NCI-H2081 treated with DMSO at 0.1 percent for 48 hours (cell line): ENCODE results near the gene TLX2.

ENCODE experiments used
- DNase-seq: peaks from one replicate; lab custom pipeline; 2025; lab: John Stamatoyannopoulos, UW

TLX2 gene

DNA sequence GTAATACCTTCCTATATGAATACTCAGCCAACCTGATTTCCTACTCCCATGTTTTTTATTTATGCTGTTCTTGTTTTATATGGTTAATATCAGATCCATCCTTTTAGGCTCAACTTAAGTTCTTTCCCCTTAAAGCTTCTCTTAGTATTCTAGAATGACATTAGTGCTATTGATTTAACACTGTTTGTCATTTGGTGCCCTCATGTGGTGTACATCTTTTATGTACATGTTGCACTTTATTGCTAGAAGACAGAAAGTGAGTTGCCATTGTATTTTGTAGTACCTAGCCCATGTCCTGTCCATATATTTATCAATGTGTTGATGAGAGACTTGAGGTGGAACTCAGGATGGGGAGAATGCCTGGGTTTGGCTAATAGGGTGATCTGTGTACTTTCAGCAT is 18.0 kb downstream of the TLX2 start:
- no peak for DNase-seq

DNA sequence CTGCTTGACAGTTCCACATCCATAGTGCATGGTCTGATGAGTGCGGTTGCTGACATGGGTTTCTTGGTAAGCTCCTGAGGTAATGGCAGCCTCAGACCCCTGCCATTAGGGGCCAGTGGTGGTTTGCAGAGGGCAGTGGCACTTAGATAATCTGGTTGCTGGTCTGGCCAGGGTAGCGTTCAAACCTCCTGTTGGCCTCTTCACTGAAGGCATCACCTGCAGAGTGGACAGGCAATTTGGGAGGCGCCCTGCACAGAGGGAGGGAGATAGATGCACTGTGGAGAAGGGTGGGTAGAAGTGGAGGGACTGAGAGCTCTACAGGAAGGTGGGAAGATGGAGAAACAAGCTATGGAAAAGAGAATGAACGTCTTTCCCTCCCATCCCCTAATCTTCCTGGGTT is 19.2 kb downstream of the TLX2 start:
- no peak for DNase-seq

DNA sequence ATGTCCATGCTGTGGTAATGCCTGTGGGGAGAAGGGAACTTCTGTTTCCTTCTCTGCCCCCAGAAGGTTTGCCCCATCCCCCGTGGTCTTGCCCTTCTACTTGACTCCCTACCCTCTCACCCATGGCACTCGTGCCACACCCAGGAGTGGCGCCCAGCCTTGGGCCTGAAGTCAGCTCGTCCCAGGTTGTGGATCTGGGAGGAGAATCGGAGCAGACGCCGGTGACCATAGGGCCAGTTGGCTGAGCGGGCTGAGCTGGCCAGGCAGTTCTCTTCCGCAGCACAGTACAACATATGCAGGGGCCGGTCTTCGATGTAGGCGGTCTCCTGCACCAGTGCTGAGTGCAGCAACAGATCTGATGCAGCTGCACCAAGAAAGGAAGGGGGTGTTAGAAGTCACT is 20.2 kb downstream of the TLX2 start:
- no peak for DNase-seq

DNA sequence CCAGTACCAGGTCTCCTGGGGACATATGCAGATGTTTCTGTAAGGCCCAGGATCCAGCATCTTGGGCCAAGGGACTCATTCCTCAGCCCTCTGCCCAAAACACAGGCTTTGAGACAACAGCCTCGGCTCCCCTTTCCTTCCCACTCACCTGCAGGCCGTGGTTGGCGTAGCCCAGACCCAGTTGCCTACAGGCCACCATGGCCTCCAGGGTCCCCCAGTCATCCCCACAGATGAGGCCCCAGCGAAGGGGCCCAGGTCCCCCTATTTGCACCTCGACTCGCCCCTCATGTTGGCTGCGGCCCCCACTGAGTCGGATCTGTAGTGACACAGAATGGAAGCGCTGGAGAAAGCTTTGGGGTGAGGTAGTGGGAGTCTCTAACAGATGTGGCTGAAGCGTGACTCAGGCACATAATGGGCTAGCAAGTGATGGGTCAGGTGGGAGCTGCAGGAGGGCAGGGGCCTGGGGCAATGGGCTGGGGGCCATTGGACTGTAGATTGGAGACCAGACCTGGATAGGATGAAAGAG is 21.3 kb downstream of the TLX2 start:
- no peak for DNase-seq

DNA sequence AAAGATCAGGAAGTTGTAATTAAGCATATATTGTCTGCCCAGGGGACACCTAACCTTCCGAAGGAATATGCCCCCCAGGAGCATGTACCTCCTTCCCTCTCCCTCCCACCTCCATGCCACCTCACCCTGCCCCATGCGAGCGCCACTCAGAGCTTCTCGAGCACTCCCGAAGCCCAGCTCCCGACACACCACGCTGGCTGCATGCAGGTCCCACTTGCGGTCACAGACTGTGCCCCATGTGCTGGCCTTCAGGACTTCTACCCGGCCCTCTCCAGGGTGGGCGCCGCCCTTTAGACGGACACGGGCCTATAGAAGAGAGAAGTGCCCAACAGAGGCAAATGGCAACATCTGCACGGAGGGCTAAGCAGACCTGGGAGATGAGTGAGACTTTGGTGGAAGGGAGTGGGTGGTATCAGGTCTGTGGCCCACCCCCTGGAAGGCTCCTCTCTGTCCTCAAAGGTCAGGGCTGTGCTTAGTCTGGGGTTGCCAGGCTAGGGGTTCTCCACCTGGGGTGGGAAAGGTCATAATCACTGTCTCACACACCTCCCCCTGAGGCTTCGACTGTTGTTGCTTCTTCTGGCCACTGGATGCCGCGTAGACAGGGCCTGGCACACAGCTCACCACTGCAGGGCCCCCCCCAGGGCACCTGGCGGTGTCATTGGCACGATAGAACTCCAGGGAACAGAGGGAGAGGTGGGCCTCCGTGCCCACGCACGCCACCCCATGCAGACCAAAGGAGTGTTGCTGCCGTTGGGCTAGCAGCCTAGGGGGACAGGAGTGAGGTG is 22.1 kb downstream of the TLX2 start:
- DNase-seq = no peak

DNA sequence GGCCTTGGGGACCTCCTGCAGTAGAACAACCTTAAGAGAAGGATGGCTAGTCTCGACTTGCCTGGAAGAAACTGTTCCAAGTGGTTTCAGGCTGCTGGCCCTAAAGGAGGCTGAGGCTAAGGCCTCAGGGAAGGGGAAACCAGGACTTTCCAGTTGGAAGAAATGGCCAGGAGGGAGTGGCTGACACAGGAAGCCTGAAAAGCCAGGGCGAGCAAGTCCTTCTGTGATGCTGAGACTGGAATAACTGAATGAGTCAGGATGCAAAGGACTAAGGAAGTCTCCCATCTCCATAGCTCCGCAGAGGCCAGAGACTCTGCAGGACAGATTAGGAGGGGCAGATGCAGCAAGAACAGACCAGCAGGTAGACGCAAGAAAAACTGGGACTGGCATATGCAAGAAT is 22.9 kb downstream of the TLX2 start:
- DNase-seq = no peak

DNA sequence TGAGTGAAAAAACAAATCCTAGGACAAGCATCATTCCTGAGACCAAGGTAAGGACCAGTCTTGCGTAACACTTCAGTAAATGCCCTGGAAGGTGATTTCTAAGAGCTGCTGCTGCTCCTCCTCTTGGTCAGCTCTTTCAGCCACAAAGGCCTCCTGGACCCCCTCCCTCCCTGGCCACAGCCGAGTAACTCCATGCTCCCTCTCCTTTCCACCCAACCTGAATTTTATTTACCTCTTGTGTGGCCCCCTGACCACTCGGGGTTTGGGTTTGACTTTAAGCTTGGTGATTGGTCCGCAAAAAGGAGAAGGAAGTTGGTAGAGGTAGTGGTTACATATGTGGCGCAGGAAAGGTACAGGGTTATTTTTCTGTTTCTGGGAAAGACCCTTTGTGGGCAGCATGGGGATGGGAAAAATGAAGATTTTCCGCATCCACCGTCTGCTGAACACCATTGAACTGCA is 24.7 kb downstream of the TLX2 start:
- DNase-seq = no peak

DNA sequence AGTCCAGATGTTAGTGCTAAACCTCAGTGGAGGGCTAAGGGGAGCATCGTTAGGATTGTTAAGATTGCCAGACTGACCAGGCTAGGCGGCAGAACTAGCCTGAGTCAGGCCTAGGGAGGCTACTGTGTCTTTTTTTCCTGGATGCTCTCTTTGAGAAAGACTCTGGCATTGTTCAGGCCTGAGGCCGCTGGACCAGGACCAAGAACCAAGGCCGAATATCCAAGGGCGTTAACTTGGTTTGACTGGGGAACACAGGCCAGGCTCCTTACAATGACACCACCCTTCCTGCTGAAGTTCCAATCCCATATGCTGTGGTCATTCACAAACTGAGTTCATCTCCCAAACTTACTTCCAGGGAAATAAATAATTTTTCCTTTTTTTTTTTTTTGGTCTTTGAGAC is 26.0 kb downstream of the TLX2 start:
- no peak for DNase-seq

DNA sequence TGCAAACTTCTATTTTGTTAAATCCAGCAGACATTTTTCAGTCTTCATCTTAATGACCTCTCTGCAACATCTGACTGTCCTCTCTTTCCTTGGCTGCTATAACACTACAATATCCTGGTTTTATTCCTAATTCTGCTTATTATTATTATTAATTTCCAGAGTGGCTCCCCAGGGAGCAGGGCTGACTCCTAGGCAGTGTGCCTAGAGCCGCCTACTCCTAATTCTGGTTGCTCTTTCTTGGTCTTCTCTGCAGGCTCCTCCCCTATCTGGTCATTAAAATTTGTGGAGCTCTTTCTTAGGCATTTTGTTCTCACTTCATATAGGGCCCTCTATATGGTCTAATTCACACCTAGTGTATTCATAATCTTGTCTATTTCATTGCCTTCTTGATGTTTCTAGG is 28.7 kb downstream of the TLX2 start:
- no peak for DNase-seq

DNA sequence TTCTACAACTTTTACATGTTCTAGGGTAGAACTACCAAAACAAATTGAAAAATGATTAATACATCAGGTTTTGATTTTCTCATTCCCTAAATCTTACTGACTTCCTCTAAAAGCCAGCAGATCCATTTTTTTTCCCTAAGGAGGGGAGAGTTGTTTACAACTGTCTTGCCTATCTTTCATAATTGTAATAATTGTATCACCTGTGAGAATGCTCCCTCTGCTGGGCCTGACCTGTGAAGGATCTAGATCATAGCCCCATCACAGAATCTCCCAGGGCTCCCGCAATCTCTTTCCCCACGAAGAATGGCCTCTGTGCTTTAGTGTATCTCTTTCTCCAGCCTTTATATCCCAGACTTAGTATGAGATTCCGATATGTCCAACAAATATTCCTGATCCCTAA is 30.4 kb downstream of the TLX2 start:
- DNase-seq = no peak

DNA sequence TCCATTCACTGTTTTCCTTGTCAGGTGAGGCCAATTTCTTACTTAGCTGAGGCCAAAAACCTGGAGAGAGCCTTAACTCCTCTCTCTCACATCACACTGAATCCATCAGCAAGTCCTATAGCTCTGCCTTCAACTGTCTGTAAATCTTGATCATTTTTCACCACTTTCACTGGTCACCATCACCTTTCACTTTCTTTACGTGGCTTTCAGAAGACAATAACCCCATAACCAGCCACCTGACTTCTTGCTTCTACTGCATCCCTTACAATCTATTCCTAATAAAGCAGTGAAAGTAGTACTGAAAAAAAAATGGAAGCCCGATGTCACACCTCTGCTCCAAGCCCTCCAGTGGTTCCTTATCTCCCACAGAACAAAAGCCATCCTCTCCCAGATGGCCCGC is 31.8 kb downstream of the TLX2 start:
- DNase-seq = no peak

DNA sequence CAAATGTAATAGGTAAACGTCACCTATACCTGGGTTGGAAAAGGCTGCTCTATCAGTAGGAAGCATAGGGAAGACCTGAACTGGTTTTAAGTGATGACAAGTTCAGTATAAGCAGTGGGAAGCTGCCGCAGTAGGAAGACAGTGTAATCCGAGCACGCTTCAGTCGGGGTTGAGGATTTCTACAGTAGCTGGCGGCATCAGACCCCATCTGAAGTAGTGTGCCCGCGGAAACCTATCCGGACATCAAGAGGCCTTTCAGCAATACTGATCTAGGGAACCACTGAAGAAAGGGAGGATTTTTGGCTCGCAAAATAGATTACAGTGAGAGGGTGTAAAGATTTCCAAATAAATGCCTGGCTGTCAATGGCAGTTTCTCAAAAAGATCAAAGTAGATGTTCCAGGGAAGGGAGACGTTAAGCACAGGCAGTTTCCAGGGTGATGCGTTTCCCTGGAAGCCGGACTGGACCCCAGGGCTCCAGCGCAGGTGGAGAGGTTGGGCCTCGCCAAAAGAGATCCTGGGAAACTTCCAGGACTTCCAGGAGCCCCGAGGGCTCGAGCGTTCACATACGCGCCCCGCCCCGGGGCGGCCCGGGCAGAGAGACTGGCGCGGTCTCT is 34.1 kb downstream of the TLX2 start:
- no peak for DNase-seq

DNA sequence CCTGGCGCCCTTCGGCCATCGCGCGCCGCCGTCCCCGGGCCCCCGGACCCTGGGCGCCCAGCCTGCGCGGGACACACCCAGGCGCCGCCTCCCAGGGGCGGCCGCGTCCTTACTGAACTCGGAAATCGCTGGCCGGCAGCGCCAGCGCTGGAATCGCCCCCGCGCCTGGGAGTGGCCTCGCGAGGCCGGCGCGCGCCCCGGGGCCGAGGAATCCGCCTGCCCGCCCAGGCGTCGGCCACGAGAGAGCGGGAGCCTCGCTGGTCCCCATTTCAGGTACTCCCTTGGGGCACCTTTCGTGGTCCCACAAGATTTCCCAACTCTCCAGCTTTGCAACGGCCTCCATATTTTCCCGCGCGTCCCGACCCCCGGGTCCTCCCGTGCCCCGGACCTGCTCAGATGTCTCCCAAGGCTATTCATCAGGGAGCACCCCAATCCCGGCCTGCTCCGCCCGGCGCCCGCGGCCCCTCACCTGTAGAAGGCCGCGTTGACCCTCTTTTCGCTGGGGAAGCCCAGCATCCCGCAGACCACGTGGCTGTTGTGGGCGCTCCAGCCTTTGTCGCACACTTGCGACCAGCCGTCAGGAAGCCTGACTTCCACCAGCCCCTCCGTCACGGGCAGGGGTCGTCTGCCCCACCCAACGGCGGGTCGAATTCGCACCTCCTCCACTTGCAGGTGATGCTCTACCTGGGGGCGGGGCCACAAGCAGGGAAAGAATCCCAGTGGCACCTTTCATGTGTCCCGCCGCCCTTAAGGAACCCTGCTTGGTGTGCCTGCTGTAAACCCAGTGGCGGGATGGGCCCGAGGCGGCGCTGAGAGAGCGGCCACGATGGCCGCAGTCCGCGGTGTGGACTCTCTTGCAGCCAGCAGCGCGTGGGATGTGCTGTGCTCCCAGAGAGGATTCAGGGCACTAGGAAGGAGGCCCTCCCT is 34.9 kb downstream of the TLX2 start:
- DNase-seq = no peak

DNA sequence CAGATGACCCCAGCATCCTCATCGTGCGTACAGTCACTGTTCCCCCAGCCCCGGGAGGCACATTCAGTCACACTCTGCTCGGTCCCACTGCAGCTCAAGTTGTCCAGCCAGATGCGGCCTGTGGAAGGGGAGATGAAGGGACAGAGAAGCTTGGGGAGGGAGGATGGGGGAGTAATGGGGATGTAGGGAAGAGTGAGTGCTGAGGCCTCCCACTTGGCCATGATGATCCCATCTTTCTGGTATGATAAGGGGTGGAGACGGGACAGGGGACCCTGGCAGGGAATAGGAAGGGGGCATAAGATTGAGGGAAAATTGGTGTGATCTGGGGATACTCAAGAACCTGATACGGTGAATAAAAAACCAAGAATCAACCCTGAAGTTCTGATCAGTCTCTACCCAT is 36.0 kb downstream of the TLX2 start:
- DNase-seq = no peak

DNA sequence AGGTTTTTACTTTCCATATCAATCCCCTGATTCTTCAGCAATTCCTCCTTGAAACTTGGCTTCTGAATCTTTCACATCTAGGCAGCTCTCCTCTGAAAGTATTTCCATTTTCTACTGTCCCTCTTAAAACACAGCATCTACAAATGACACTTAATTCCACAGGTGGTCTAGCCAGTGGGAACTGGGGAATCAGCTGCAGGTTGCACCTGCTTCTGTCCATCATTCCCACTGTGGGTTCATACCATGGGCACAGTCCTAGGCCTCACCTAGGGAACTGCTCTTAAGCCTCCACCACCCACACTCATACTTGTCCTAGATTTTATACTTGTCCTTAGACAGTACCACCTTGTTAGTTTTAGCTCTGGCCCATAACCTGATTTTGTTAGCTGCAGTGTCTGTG is 37.3 kb downstream of the TLX2 start:
- DNase-seq = no peak

DNA sequence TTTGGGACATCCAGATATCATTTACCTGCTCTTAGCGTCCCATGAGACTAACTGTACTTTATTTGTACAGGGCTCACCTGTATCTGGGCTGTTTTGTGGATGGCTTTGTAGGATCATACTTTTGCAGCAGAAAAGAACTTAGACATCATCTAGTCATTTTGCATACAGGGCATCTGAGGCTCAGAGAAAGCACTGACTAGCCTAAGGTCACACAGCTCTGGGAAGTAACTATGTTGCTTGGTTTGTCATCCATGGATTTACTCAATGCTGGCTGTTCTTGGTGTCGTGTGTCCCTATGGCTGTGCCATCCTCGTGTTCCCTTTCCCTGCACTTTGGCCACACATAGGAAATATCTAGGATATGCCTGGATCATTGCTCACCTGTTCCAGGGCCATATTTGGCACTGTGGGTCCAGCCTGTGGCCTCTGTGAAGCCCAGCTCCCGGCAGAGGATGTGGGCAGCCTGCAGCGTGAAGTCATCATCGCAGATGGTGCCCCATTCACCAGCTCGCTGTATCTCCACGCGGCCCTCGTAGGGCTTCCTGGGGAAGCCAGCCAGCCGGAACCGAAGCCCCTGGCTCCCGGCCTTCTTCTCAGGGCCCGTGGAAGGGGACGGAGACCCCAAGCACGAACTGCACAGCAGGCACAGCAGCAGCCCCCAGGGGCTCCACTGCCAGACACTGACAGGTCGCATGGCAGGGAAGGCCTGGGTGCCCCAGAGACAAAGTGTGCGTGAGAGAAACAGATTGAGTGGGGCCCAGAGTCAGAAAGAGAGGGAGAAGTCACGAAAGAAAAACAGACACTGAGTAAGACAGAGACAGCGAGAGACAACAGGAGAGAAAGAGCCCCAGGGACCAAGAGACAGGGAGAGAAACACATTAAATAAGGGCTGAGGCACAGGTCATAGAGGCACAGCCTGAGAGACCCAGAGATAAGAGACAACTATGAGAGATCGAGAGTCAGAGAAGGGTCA is 38.0 kb downstream of the TLX2 start:
- no peak for DNase-seq

DNA sequence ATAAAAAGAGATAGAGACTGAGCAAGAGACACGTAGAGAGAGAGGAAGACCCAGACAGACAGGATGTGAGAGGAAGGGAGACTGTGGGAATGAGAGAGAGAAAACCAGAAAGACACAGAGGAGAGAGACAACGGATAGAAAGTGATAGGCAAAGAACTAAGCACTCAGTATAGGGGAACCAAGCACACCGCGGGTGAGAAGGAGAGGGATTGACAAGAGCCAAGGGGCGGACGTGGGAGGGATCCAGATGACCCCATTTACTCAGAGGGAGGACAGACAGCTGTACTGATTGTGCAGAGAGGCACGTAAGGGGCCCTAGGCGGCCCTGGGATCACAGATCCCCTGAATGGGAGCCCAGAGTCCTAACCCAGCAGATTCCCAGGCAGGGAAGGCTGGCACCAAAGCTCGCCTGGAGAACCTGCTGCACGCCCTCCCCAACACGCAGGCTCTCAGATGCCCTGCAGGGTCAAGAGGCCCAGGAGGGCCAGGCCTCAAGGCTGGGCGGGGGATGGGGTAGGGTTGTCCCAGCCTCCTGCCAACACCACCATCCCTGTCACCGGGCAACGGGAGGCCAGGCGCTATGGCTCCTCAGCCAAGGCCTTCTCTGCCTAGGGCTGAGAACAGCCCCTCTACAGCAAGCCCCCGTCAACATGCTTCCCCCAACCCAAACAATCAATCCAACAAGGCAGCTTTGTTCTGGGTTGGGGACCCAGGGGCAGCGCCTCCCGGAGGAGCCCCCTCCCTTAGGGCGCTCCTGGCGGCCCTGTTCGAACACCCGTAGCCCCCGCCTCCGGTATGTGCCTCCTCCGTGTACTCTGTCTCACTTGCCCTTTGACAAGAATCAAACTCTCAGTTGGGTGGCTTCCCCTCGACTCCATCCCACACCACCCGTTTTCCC is 38.9 kb downstream of the TLX2 start:
- no peak for DNase-seq

DNA sequence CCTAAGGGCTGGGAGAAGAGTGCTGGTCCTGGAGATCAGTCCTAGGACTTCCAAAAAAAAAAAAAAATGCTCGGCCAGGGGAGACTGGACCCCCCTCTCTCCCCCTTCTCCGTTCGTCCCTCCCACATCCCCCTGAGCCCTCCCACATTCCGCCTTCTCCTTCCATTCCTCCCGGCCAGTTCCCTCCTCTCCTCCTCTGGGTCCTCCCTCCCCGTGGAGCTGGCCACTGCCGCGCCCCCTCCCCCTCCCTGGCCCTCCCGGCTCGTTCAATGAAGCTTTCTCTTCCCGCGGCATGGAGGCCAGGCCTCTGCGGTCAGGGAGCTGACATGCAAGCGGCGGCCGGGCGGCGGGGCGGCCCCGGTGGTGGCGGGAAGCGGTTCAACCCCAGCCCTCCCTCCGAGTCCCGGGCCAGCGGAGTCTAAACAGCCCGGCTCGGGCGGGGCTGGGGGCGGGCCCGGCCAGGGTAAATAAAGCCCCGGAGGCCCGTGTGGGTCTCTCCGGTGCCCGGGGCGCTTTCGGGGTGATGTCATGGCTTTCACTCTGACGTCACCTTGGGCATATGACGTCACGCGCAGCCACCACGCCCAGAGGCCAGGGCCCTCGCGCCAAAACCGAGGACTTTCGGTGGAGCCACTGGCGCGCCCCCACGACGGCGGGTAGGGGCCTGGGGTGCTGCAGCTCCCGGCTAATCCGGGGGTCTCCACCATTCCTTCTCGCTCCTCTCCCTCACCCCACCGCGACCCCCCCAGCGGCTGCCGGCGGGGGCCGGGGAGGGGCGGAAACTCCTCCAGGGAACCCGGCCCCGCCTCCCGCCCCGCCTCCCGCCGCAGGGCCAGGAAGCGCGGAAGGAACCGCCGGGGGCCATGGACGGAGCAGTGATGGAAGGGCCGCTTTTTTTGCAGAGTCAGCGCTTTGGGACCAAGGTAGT is 39.9 kb downstream of the TLX2 start, which contains the start of the genes DOK1 and LOXL3:
DOK1 (plus strand) TSS at position 829 of the 928 bp plus-strand sequence; CDS start at position 864, 35 bp downstream.
LOXL3 (minus strand) TSS at position 51 of the 928 bp plus-strand sequence. CDS start 1,308 bp downstream, outside the sequence.
- no peak for DNase-seq
